HCT116 (cell line): ENCODE data around the gene BFSP1. TPM values are rescaled to one million over a fixed set of nuclear protein-coding genes. Genes with fewer than 3 reads are reported as not detected.

ENCODE experiments used
- ATAC-seq: fragments of 200-7000 bp; cut with Tn5 transposase; 2 replicates; pipeline ENCODE4 v1.9.1; 2020; ENCODE audit warnings: mild to moderate bottlenecking, moderate library complexity
- BruUV-seq: library from RNA; stranded (reverse); fragments of 400-500 nt; replicated peaks from 2 replicates; lab custom pipeline; 2021; lab: Mats Ljungman, UMichigan
- CTCF ChIA-PET: fragments of 300-600 bp; sonication (Branson Sonifier 250); formaldehyde crosslinking; loops from one replicate; lab custom pipeline; 2021; ENCODE audit warnings: antibody characterized with exemption; lab: Charles Lee
- POLR2A ChIA-PET: fragments of 300-600, 350-600 bp; sonication (Branson Sonifier 250); formaldehyde crosslinking; loops from one replicate; lab custom pipeline; 2021; ENCODE audit warnings: antibody characterized with exemption; lab: Charles Lee
- RAD21 ChIA-PET, 2 experiments: fragments of 300-600 bp; sonication (Branson Sonifier 250); formaldehyde crosslinking; loops; one replicate each; lab custom pipeline; 2023; ENCODE audit warnings: low total read pairs in 2 of 2; ENCODE audit not compliant: uncharacterized antibody in 2 of 2, unreplicated experiment in 2 of 2, low non-redundant PET in 1 of 2; lab: Charles Lee
- DNase-seq: peaks from one replicate; pipeline ENCODE4 v3.0.0-alpha.2; 2010; ENCODE audit warnings: low read depth, low spot score
- H2AFZ ChIP-seq: fragments of 200-600 bp; shearing (Covaris generic), sonication (generic); 2 replicates; pipeline ENCODE4 v1.6.1; 2017; ENCODE audit warnings: low read depth, mixed run types, mixed read lengths, antibody characterized with exemption, low read length; ENCODE audit not compliant: poor library complexity, severe bottlenecking
- H3K27ac ChIP-seq: 2 replicates; pipeline ENCODE4 v1.5.1; 2012; ENCODE audit warnings: low read depth, low read length
- H3K27me3 ChIP-seq: fragments of 200-600 bp; sonication (generic); 2 replicates; pipeline ENCODE4 v1.6.1; 2016; ENCODE audit warnings: mixed run types, low read length, mixed read lengths; ENCODE audit not compliant: insufficient read depth
- H3K36me3 ChIP-seq, 2 experiments: fragments of 200-500 bp in 1 of 2; fragments of 200-600 bp in 1 of 2; sonication (Bioruptor generic) in 1 of 2; sonication (generic) in 1 of 2; 2 replicates each; pipeline versions ENCODE4 v1.5.1 to v1.6.1; 2014 to 2016; ENCODE audit warnings: low read length in 2 of 2, inconsistent platforms in 1 of 2, mixed read lengths in 1 of 2, mixed run types in 1 of 2; ENCODE audit not compliant: insufficient read depth in 2 of 2, control insufficient read depth in 1 of 2
- H3K4me1 ChIP-seq, 2 experiments: fragments of 200-600 bp in 1 of 2; sonication (generic) in 1 of 2; 2 replicates each; pipeline versions ENCODE4 v1.5.1 to v1.6.1; 2012 to 2017; ENCODE audit warnings: low read length in 2 of 2, inconsistent platforms in 1 of 2, mild to moderate bottlenecking in 1 of 2, mixed read lengths in 1 of 2, mixed run types in 1 of 2, moderate library complexity in 1 of 2; ENCODE audit not compliant: insufficient read depth in 2 of 2, control insufficient read depth in 1 of 2
- H3K4me2 ChIP-seq: fragments of 200-600 bp; sonication (generic); 2 replicates; pipeline ENCODE4 v1.6.1; 2017; ENCODE audit warnings: mixed run types, low read length, mixed read lengths
- H3K4me3 ChIP-seq, 2 experiments: fragments of 200-600 bp in 1 of 2; sonication (generic) in 1 of 2; replicated peaks in 1 of 2; 2 replicates each; pipeline ENCODE4 v1.5.1; 2011 to 2016; ENCODE audit warnings: low read length in 2 of 2, control low read depth in 1 of 2, low read depth in 1 of 2, mild to moderate bottlenecking in 1 of 2, mixed read lengths in 1 of 2, mixed run types in 1 of 2
- H3K79me2 ChIP-seq: fragments of 200-600 bp; sonication (generic); 2 replicates; pipeline ENCODE4 v1.6.1; 2017; ENCODE audit warnings: mild to moderate bottlenecking, mixed run types, low read length, moderate library complexity, mixed read lengths; ENCODE audit not compliant: insufficient read depth
- H3K9ac ChIP-seq: fragments of 200-600 bp; sonication (generic); 2 replicates; pipeline ENCODE4 v1.6.1; 2016; ENCODE audit warnings: low read length, mixed read lengths
- H3K9me2 ChIP-seq: fragments of 200-600 bp; sonication (generic), shearing (Covaris generic); 2 replicates; pipeline ENCODE4 v1.6.1; 2017; ENCODE audit warnings: mixed run types, mild to moderate bottlenecking, moderate library complexity; ENCODE audit not compliant: insufficient read depth
- H3K9me3 ChIP-seq, 2 experiments: fragments of 200-500 bp in 1 of 2; fragments of 200-600 bp in 1 of 2; sonication (Bioruptor generic) in 1 of 2; sonication (generic) in 1 of 2; 2 replicates each; pipeline ENCODE4 v1.6.1; 2014 to 2017; ENCODE audit warnings: low read length in 2 of 2, mixed read lengths in 2 of 2, inconsistent platforms in 1 of 2, low read depth in 1 of 2, mild to moderate bottlenecking in 1 of 2, mixed run types in 1 of 2, moderate library complexity in 1 of 2; ENCODE audit not compliant: control insufficient read depth in 1 of 2, insufficient read depth in 1 of 2
- H4K20me1 ChIP-seq: fragments of 200-600 bp; sonication (generic), shearing (Covaris generic); 2 replicates; pipeline ENCODE4 v1.6.1; 2017; ENCODE audit warnings: mixed run types, mild to moderate bottlenecking, moderate library complexity; ENCODE audit not compliant: insufficient read depth
- EGR1 ChIP-seq: IDR thresholded peaks from 2 replicates; pipeline ENCODE4 v1.6.1; 2012; ENCODE audit warnings: low read depth
- FOSL1 ChIP-seq: IDR thresholded peaks from 2 replicates; pipeline ENCODE4 v1.6.1; 2012; ENCODE audit warnings: low read depth
- JUND ChIP-seq: IDR thresholded peaks from 2 replicates; pipeline ENCODE4 v1.6.1; 2012
- POLR2A ChIP-seq: IDR thresholded peaks from 2 replicates; pipeline ENCODE4 v1.7.0; 2011; ENCODE audit warnings: borderline replicate concordance; ENCODE audit not compliant: insufficient read depth, insufficient read length; ENCODE audit errors: extremely low read depth
- POLR2AphosphoS5 ChIP-seq: IDR thresholded peaks from 2 replicates; pipeline ENCODE4 v1.6.1; 2011; ENCODE audit warnings: mild to moderate bottlenecking, low read depth, low read length, moderate library complexity
- SP1 ChIP-seq: IDR thresholded peaks from 2 replicates; pipeline ENCODE4 v1.6.1; 2012; ENCODE audit warnings: low read depth
- SRF ChIP-seq: IDR thresholded peaks from 2 replicates; pipeline ENCODE4 v1.6.1; 2012; ENCODE audit warnings: low read depth
- ZNF274 ChIP-seq: fragments of 200-500 bp; sonication (Bioruptor generic); IDR thresholded peaks from 2 replicates; pipeline ENCODE4 v1.6.1; 2014; ENCODE audit warnings: mild to moderate bottlenecking, low read depth, low read length, inconsistent platforms
- intact Hi-C: fragments of 100-400 bp; cut with micrococcal nuclease; formaldehyde crosslinking; loops from 2 replicates; pipeline ENCODE4 v1.10.0; 2022
- total RNA-seq: library from RNA; stranded (reverse); gene quantifications from one replicate; pipeline ENCODE4 v1.2.1, GENCODE V29; 2021; ENCODE audit not compliant: unreplicated experiment
- TF ChIP-seq, protein P1 (sequence below), 3 experiments: fragments of 200-600 bp in 1 of 3; sonication (generic) in 1 of 3; IDR thresholded peaks in 2 of 3; conservative IDR thresholded peaks in 1 of 3; 2 replicates each; pipeline ENCODE4 v1.5.1; 2012 to 2017; ENCODE audit warnings: low read depth in 2 of 3, low read length in 2 of 3, antibody characterized with exemption in 1 of 3, borderline replicate concordance in 1 of 3, control low read depth in 1 of 3, mild to moderate bottlenecking in 1 of 3, mixed read lengths in 1 of 3, mixed run types in 1 of 3, moderate library complexity in 1 of 3; ENCODE audit not compliant: insufficient read depth in 1 of 3
- TF ChIP-seq, protein P2 (sequence below): IDR thresholded peaks from 2 replicates; pipeline ENCODE4 v1.6.1; 2011; ENCODE audit warnings: mild to moderate bottlenecking, low read length, moderate library complexity; ENCODE audit not compliant: insufficient replicate concordance; ENCODE audit errors: extremely low read depth
- TF ChIP-seq, protein P3 (sequence below): IDR thresholded peaks from 2 replicates; pipeline ENCODE4 v1.6.1; 2012

BFSP1 gene
- total RNA-seq, 1 experiment from 2014 or later = 8.8 TPM

- ATAC-seq = no peak
- Histone ChIP-seq H2AFZ (no peak overlapping the region), H3K4me1 (no peaks in the 10 kb centered on the region), H3K4me2 (no peak overlapping the region), H3K27me3 (no peaks in the 10 kb centered on the region; the same call in 1 of the 2 replicates), H3K27ac (no peak overlapping the region), H3K36me3 (no peaks in the 10 kb centered on the region; a peak in 1 of 4 replicates), H3K79me2 (no peaks in the 10 kb centered on the region), H3K9me3 (no peaks in the 10 kb centered on the region), H3K9me2 (no peaks in the 10 kb centered on the region), H3K4me3 (no peak overlapping the region), H3K9ac (no peak overlapping the region), H4K20me1 (no peaks in the 10 kb centered on the region)
- no peak for DNase-seq
- CTCF ChIA-PET = no interaction called here
- POLR2A ChIA-PET = no interaction called here
- RAD21 ChIA-PET = no interaction called here
- TF ChIP-seq, protein P1, sequence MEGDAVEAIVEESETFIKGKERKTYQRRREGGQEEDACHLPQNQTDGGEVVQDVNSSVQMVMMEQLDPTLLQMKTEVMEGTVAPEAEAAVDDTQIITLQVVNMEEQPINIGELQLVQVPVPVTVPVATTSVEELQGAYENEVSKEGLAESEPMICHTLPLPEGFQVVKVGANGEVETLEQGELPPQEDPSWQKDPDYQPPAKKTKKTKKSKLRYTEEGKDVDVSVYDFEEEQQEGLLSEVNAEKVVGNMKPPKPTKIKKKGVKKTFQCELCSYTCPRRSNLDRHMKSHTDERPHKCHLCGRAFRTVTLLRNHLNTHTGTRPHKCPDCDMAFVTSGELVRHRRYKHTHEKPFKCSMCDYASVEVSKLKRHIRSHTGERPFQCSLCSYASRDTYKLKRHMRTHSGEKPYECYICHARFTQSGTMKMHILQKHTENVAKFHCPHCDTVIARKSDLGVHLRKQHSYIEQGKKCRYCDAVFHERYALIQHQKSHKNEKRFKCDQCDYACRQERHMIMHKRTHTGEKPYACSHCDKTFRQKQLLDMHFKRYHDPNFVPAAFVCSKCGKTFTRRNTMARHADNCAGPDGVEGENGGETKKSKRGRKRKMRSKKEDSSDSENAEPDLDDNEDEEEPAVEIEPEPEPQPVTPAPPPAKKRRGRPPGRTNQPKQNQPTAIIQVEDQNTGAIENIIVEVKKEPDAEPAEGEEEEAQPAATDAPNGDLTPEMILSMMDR (IDR thresholded peaks at IDR 0.05 in 2 of 3, conservative IDR thresholded peaks at IDR 0.05 in 1 of 3; ENCODE audit: borderline replicate concordance in 1 of 3, insufficient read depth in 1 of 3, low read depth in 2 of 3, low read length in 2 of 3) = no peak
- TF ChIP-seq ZNF274 = no peak
- no peak for TF ChIP-seq JUND
- intact Hi-C loops = no loop called here
- no TSS peak for BruUV-seq
These were observed 42.1 kb downstream of the BFSP1 start for GRCh38 chr20:17488916-17489600.

DNA sequence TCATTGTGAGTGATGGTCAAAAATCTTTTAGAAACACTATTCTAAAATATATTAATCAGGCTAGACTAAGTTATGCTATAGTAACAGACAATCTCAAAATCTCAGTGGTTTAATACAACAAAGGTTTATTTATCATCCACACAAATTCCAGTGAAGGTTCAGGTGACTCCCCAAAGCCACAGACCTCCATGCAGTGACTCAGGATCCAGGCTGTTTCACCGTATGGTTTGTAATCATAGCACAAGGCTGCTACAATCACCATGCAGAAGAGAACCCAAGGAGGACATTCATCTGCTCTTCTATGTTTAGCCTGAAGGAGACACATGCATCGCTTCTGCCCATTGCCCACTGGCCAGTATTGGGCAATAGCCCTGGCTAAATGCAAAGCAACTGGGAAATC is 46.2 kb downstream of the BFSP1 start:
- RAD21 ChIA-PET = no interaction called here
- DNase-seq (no peak), ATAC-seq (no peak)
- no peaks in the 10 kb centered on the region for H3K9me2 ChIP-seq
- intact Hi-C loops = no loop called here
- no peak overlapping the region for H3K9ac ChIP-seq
- H4K20me1 ChIP-seq = no peaks in the 10 kb centered on the region
- peaks cover 6% of the 10 kb centered on the region for H3K27me3 ChIP-seq
- no TSS peak for BruUV-seq
- H3K4me1 ChIP-seq = no peaks in the 10 kb centered on the region
- CTCF ChIA-PET = no interaction called here
- no peaks in the 10 kb centered on the region for H3K79me2 ChIP-seq
- no peak overlapping the region for H3K4me2 ChIP-seq
- no peak overlapping the region for H2AFZ ChIP-seq
- H3K4me3 ChIP-seq = no peak overlapping the region
- POLR2A ChIA-PET = no interaction called here
- H3K9me3 ChIP-seq = no peaks in the 10 kb centered on the region
- H3K27ac ChIP-seq = no peak overlapping the region
- no peaks in the 10 kb centered on the region for H3K36me3 ChIP-seq
- TF ChIP-seq, protein P1 (IDR thresholded peaks at IDR 0.05 in 2 of 3, conservative IDR thresholded peaks at IDR 0.05 in 1 of 3; ENCODE audit: borderline replicate concordance in 1 of 3, insufficient read depth in 1 of 3, low read depth in 2 of 3, low read length in 2 of 3) = no peak
- TF ChIP-seq POLR2AphosphoS5 (no peak), SRF (no peak), ZNF274 (no peak), SP1 (no peak), JUND (no peak), FOSL1 (no peak), POLR2A (no peak), EGR1 (no peak)
- TF ChIP-seq, protein P2, sequence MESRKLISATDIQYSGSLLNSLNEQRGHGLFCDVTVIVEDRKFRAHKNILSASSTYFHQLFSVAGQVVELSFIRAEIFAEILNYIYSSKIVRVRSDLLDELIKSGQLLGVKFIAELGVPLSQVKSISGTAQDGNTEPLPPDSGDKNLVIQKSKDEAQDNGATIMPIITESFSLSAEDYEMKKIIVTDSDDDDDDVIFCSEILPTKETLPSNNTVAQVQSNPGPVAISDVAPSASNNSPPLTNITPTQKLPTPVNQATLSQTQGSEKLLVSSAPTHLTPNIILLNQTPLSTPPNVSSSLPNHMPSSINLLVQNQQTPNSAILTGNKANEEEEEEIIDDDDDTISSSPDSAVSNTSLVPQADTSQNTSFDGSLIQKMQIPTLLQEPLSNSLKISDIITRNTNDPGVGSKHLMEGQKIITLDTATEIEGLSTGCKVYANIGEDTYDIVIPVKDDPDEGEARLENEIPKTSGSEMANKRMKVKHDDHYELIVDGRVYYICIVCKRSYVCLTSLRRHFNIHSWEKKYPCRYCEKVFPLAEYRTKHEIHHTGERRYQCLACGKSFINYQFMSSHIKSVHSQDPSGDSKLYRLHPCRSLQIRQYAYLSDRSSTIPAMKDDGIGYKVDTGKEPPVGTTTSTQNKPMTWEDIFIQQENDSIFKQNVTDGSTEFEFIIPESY = no peak
- TF ChIP-seq, protein P3, sequence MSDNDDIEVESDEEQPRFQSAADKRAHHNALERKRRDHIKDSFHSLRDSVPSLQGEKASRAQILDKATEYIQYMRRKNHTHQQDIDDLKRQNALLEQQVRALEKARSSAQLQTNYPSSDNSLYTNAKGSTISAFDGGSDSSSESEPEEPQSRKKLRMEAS = no peak
